ENCODE measurements around the gene ARHGAP10.

- TF ChIP-seq CTCF (IDR thresholded peaks at IDR 0.05; ENCODE audit: low read length) (no peak), EZH2 (optimal IDR thresholded peaks at IDR 0.05; ENCODE audit: low read depth, low read length) (no peak), EZH2phosphoT487 (IDR thresholded peaks at IDR 0.05; ENCODE audit: low read length) (no peak)
Measured at GRCh38 chr4:147969573-147970385, 237.9 kb downstream of the ARHGAP10 start.

All from MM.1S (cell line).